K562 (cell line): Measurements from ENCODE around the gene IMPDH2. TPM values are rescaled to one million over a fixed set of nuclear protein-coding genes. Genes with fewer than 3 reads are reported as not detected.

Experiments used
- CBFA2T2 ChIP-seq: fragments of 450-650 bp; conservative IDR thresholded peaks from 2 replicates; pipeline ENCODE4 v1.6.1; 2017; ENCODE audit warnings: mild to moderate bottlenecking
- CBX2 ChIP-seq: fragments of 200-600 bp; sonication (generic); IDR thresholded peaks from one replicate; pipeline ENCODE4 v1.6.1; 2012; ENCODE audit warnings: mild to moderate bottlenecking, low read length, inconsistent platforms; ENCODE audit not compliant: insufficient read depth, poor library complexity, severe bottlenecking
- DIDO1 ChIP-seq: fragments of 450-650 bp; IDR thresholded peaks from 2 replicates; pipeline ENCODE4 v1.6.1; 2016; ENCODE audit warnings: low read depth, missing biosample characterization, missing genetic modification characterization
- HDAC8 ChIP-seq: fragments of 450-650 bp; IDR thresholded peaks from 2 replicates; pipeline ENCODE4 v1.6.1; 2016; ENCODE audit warnings: mild to moderate bottlenecking, missing genetic modification characterization, moderate library complexity, missing compliant biosample characterization
- MED1 ChIP-seq: sonication (generic); formaldehyde crosslinking; IDR thresholded peaks from 2 replicates; pipeline ENCODE4 v1.8.1; 2023; ENCODE audit warnings: missing genetic modification reagents, borderline replicate concordance
- NR1H2 ChIP-seq: sonication (generic); formaldehyde crosslinking; IDR thresholded peaks from 2 replicates; pipeline ENCODE4 v1.4.0; 2020; ENCODE audit warnings: mild to moderate bottlenecking, missing genetic modification reagents
- POU5F1 ChIP-seq: fragments of 150-350 bp; IDR thresholded peaks from 2 replicates; pipeline ENCODE4 v1.6.1; 2014; ENCODE audit warnings: borderline replicate concordance, low read length, low read depth, mild to moderate bottlenecking; ENCODE audit not compliant: partially characterized antibody
- RFX5 ChIP-seq: IDR thresholded peaks from 2 replicates; pipeline ENCODE4 v1.6.1; 2011; ENCODE audit warnings: low read depth, mild to moderate bottlenecking, improper control_type of control experiment, low read length
- TCFL5 ChIP-seq: fragments of 250-450 bp; sonication (Bioruptor Pico); conservative IDR thresholded peaks from 2 replicates; pipeline ENCODE4 v1.6.1; 2021; ENCODE audit warnings: mild to moderate bottlenecking, moderate library complexity, matching md5 sums
- YBX1 ChIP-seq: fragments of 450-650 bp; IDR thresholded peaks from 2 replicates; pipeline ENCODE4 v1.7.1; 2016; ENCODE audit warnings: mild to moderate bottlenecking
- ZBTB26 ChIP-seq: fragments of 450-650 bp; formaldehyde crosslinking; IDR thresholded peaks from 2 replicates; pipeline ENCODE4 v1.4.0; 2022; ENCODE audit warnings: missing genetic modification characterization
- ZFPM2 ChIP-seq: fragments of 250-450 bp; sonication (Bioruptor Pico); IDR thresholded peaks from 2 replicates; pipeline ENCODE4 v1.5.1; 2022; ENCODE audit warnings: mild to moderate bottlenecking
- ZNF124 ChIP-seq: sonication (generic); formaldehyde crosslinking; IDR thresholded peaks from 2 replicates; pipeline ENCODE4 v1.8.1; 2022; ENCODE audit warnings: missing genetic modification reagents
- ZNF224 ChIP-seq: sonication (generic); formaldehyde crosslinking; IDR thresholded peaks from 2 replicates; pipeline ENCODE4 v1.8.0; 2022; ENCODE audit warnings: mild to moderate bottlenecking, missing genetic modification reagents
- ZNF282 ChIP-seq: sonication (generic); formaldehyde crosslinking; IDR thresholded peaks from 2 replicates; pipeline ENCODE4 v1.8.1; 2023; ENCODE audit warnings: missing genetic modification reagents
- ZNF511 ChIP-seq: sonication (generic); formaldehyde crosslinking; IDR thresholded peaks from 2 replicates; pipeline ENCODE4 v1.8.0; 2022; ENCODE audit warnings: mild to moderate bottlenecking, missing genetic modification reagents
- ZNF584 ChIP-seq: fragments of 200-800 bp; sonication (Bioruptor generic); IDR thresholded peaks from 2 replicates; pipeline ENCODE4 v1.6.1; 2016; ENCODE audit warnings: low read depth, mild to moderate bottlenecking, missing genetic modification characterization, missing compliant biosample characterization
- ZNF609 ChIP-seq: sonication (generic); formaldehyde crosslinking; IDR thresholded peaks from 2 replicates; pipeline ENCODE4 v1.8.1; 2023; ENCODE audit warnings: missing genetic modification reagents, mild to moderate bottlenecking, borderline replicate concordance
- ZNF766 ChIP-seq: fragments of 200-800 bp; sonication (Bioruptor generic); conservative IDR thresholded peaks from 2 replicates; pipeline ENCODE4 v1.6.1; 2016; ENCODE audit warnings: missing genetic modification characterization, missing compliant biosample characterization
- polyA plus RNA-seq, 8 experiments: library from polyadenylated mRNA; depleted of rRNA in 4 of 8; stranded (reverse) in 5 of 8; unstranded in 3 of 8; fragments of >200 nt; fragmentation: Nextera tagmentation in 2 of 8; fragmentation: Illumina TruSeq in 1 of 8; extraction: Ambion mirVana in 2 of 8; extraction: Trizol in 1 of 8; gene quantifications; 2 replicates each; pipeline versions ENCODE4 v1.2.1 to v1.2.3, GENCODE V29; 2011 to 2014; ENCODE audit warnings: inconsistent platforms in 1 of 8, missing spikeins in 1 of 8
- total RNA-seq, 7 experiments: library from RNA; depleted of rRNA in 6 of 7; stranded (reverse); fragments of >200 nt in 6 of 7; fragmentation: Illumina TruSeq in 2 of 7; extraction: Trizol in 2 of 7; gene quantifications; 2 replicates each; pipeline versions ENCODE4 v1.2.1 to v1.2.3, GENCODE V29; 2011 to 2021; ENCODE audit warnings: low replicate concordance in 1 of 7

The IMPDH2 gene
- total and polyA plus RNA-seq, 9 of the 15 experiments (the other 6 are each of a cell fraction or from before 2014, with no cell fraction given) = 318 to 507 (median 366) TPM

- TF ChIP-seq ZNF584 (CRISPR knock-in tag) = no peak
- no peak for TF ChIP-seq YBX1
- no peak for TF ChIP-seq POU5F1
- no peak for TF ChIP-seq CBX2
- no peak for TF ChIP-seq ZNF224 (CRISPR knock-in tag)
- no peak for TF ChIP-seq NR1H2
- TF ChIP-seq TCFL5 = no peak
- no peak for TF ChIP-seq ZNF511 (CRISPR knock-in tag)
- no peak for TF ChIP-seq ZNF124 (CRISPR knock-in tag)
- TF ChIP-seq CBFA2T2 = no peak
- no peak for TF ChIP-seq ZBTB26 (CRISPR knock-in tag)
- TF ChIP-seq ZNF282 (CRISPR knock-in tag) = no peak
- TF ChIP-seq RFX5 = no peak
- TF ChIP-seq ZNF766 (CRISPR knock-in tag) = no peak
- TF ChIP-seq HDAC8 = no peak
- TF ChIP-seq DIDO1 (tag) = no peak
- no peak for TF ChIP-seq MED1 (CRISPR knock-in tag)
- no peak for TF ChIP-seq ZNF609 (CRISPR knock-in tag)
- TF ChIP-seq ZFPM2 (CRISPR knock-in tag) = no peak
These were observed 7.9 kb downstream of the IMPDH2 start (continued) for GRCh38 chr3:49021213-49021812.
